ENCODE results near the gene PDXK. TPM values are rescaled to one million over a fixed set of nuclear protein-coding genes. Genes with fewer than 3 reads are reported as not detected.

The PDXK gene
- total RNA-seq, 1 donor, result 69.4 TPM

DNA sequence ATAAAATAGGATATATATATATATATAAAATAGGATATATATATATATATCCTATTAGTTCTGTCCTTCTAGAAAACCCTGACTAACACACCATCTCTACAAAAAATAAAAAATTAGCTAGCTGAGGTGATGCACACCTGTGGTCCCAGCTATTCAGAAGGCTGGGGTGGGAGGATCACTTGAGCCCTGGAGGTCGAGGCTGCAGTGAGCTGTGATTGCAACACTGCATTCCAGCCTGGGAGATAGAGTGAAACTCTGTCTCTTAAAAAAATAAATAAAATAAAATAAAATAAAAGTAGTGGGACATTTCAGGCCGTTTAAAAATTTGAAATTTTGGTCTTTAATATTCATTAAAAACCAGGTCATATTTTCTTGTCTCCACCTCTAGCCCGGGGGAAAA, 66.2 kb downstream of the PDXK start:
- H3K4me3 ChIP-seq (ENCODE audit: low read depth, low read length), result no peak overlapping the region
- DNase-seq (ENCODE audit: low read depth), result no peak
- TF ChIP-seq, protein P1, sequence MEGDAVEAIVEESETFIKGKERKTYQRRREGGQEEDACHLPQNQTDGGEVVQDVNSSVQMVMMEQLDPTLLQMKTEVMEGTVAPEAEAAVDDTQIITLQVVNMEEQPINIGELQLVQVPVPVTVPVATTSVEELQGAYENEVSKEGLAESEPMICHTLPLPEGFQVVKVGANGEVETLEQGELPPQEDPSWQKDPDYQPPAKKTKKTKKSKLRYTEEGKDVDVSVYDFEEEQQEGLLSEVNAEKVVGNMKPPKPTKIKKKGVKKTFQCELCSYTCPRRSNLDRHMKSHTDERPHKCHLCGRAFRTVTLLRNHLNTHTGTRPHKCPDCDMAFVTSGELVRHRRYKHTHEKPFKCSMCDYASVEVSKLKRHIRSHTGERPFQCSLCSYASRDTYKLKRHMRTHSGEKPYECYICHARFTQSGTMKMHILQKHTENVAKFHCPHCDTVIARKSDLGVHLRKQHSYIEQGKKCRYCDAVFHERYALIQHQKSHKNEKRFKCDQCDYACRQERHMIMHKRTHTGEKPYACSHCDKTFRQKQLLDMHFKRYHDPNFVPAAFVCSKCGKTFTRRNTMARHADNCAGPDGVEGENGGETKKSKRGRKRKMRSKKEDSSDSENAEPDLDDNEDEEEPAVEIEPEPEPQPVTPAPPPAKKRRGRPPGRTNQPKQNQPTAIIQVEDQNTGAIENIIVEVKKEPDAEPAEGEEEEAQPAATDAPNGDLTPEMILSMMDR (IDR thresholded peaks at IDR 0.05; ENCODE audit: insufficient read depth, low read length), result no peak

DNA sequence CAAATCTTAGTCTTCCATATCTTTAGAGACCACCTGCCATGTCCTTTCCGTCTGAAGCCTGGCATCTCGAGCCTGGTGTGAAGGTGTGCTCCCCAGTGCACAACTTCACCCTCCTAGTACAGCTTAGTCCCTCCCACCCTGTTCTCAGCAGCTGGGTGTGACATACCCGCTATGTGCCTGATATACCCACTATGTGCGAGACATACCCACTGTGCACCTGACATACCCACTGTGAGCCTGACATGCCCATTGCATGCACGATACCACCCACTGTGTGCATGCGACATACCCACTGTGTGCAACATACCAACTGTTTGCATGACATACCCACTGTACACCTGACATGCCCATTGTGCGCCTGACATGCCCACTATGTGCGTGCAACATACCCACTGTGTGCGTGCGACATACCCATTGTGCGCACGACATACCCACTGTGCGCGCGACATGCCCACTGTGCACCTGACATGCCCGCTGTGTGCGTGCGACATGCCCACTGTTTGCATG, 67.4 kb downstream of the PDXK start:
- H3K4me3 ChIP-seq (ENCODE audit: low read depth, low read length), result no peak overlapping the region
- no peak for DNase-seq (ENCODE audit: low read depth)
- TF ChIP-seq, protein P1 (IDR thresholded peaks at IDR 0.05; ENCODE audit: insufficient read depth, low read length), result no peak

DNA sequence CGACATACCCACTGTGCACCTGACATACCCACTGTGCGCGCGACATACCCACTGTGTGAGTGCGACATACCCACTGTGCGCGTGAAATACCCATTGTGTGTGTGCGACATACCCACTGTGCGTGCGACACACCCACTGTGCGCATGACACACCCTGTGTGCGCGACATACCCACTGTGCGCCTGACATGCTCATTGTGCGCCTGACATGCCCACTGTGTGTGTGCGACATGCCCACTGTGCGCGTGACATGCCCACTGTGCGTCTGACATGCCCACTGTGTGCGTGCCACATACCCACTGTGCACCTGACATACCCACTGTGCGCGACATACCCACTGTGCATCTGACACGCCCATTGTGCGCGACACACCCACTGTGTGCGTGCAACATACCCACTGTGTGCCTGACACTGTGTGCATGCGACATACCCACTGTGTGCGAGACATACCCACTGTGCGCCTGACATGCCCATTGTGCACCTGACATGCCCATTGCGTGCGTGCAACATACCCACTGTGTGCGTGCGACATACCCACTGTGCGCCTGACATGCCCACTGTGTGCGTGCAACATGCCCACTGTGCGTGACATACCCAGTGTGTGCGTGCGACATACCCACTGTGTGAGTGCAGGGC, 68.0 kb downstream of the PDXK start:
- DNase-seq (ENCODE audit: low read depth), result no peak
- TF ChIP-seq, protein P1 (IDR thresholded peaks at IDR 0.05; ENCODE audit: insufficient read depth, low read length), result no peak
- no peak overlapping the region for H3K4me3 ChIP-seq (ENCODE audit: low read depth, low read length)

DNA sequence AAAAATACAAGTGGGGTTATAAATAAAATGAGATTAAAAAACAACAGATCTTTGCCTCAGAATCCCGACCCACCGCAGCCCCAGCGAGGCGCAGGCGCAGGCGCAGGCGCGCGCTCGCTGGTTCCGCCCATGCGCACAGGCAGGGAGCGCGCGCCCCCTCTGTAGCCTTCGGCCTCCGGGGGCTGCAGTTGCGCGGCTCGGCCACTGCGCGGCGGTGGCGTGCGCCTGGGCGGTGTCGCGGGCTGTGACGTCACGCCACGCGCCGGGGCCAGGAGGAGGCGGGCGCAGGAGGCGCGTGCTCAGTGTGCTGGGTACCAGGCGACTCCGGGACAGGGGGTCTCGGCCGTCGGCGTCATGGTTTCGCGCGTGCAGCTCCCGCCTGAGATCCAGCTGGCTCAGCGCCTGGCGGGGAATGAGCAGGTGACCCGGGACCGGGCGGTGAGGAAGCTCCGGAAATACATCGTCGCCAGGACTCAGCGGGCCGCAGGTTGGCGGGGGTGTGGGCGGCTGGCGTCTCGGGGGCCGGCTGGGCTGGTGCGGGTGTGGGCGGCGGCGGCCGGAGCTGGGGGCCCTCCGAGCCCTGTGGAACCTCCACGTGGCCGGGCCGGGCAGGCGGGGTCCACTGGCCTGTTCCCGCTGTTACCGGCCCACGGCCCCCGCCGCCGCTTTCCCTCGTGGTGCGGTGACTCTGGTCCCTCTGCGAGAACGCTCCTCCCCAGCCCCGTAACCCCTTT, 70.5 kb downstream of the PDXK start, which contains the start of gene RRP1:
Gene RRP1, plus strand, starts transcription at position 302 of the 734 bp plus-strand sequence. Its CDS starts 53 bp downstream, at position 355.
- TF ChIP-seq, protein P1 (IDR thresholded peaks at IDR 0.05; ENCODE audit: insufficient read depth, low read length), result peak; percentile 71
- peak within 1 kb of the TSS; percentile 93 for H3K4me3 ChIP-seq (ENCODE audit: low read depth, low read length)
- peak; percentile 80 for DNase-seq (ENCODE audit: low read depth)

DNA sequence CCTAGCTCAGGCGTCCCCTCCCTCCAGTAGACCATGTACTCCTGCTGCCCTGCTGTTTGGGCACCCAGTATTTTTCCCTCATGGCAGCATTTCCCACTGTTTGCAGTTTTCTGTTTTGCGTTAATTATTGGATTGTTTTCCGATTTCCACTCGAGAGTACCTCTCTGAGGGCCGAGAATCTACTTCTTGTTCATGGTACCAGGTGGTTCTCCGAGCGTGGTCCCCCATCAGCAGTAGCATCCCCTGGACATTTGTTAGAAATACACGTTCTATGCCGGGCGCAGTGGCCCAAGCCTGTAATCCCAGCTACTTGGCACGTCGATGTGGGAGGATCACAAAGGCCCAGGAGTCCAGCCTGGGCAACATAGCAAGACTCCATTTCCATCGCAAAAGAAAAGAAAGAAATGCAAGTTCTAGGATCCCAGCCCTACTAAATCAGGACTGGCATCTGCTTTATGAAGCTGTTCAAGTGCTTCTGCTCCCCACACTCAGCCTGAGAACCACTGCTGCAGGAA, 71.1 kb downstream of the PDXK start:
- DNase-seq (ENCODE audit: low read depth), result no peak
- H3K4me3 ChIP-seq (ENCODE audit: low read depth, low read length), result peak overlapping the region; percentile 93
- TF ChIP-seq, protein P1 (IDR thresholded peaks at IDR 0.05; ENCODE audit: insufficient read depth, low read length), result no peak

DNA sequence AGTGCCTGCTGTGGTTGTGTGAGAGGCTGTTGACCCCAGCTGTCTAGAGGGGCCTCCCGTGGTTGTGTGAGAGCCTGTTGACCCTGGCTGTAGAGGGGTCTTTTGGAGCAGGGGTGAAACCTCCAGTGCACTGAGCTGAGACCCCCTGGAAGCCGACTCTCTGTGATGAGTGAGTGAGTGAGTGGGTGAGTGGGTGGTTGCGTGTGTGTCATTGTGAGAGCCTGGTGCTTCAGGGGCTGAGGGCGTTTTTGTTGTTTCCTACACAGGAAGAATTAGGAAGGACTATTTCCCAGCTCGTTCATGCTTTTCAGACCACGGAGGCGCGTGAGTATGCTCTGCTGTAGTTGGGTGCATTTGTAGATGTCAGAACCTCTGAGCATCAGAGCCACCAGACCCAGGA, 73.5 kb downstream of the PDXK start:
- TF ChIP-seq, protein P1 (IDR thresholded peaks at IDR 0.05; ENCODE audit: insufficient read depth, low read length), result no peak
- no peak overlapping the region for H3K4me3 ChIP-seq (ENCODE audit: low read depth, low read length)
- no peak for DNase-seq (ENCODE audit: low read depth)
